HEK293T (cell line): ENCODE data around the gene SCART1.

Experiments
- ARNT ChIP-seq: fragments of 450-650 bp; IDR thresholded peaks from 2 replicates; pipeline ENCODE4 v1.6.1; 2017; ENCODE audit warnings: mild to moderate bottlenecking
- BHLHE40 ChIP-seq: fragments of 450-650 bp; IDR thresholded peaks from 2 replicates; pipeline ENCODE4 v1.6.1; 2016; ENCODE audit warnings: mild to moderate bottlenecking, moderate library complexity, borderline replicate concordance
- CTBP1 ChIP-seq: fragments of 450-650 bp; IDR thresholded peaks from 2 replicates; pipeline ENCODE4 v1.6.1; 2016; ENCODE audit warnings: borderline replicate concordance
- ELF4 ChIP-seq: fragments of 450-650 bp; IDR thresholded peaks from 2 replicates; pipeline ENCODE4 v1.6.1; 2017; ENCODE audit warnings: antibody characterized with exemption
- FOXA1 ChIP-seq: fragments of 450-650 bp; IDR thresholded peaks from 2 replicates; pipeline ENCODE4 v1.6.1; 2016; ENCODE audit warnings: mild to moderate bottlenecking
- FOXK2 ChIP-seq: fragments of 450-650 bp; IDR thresholded peaks from 2 replicates; pipeline ENCODE4 v1.6.1; 2016; ENCODE audit warnings: mild to moderate bottlenecking
- FOXM1 ChIP-seq: fragments of 450-650 bp; IDR thresholded peaks from 2 replicates; pipeline ENCODE4 v1.6.1; 2017; ENCODE audit warnings: mild to moderate bottlenecking, borderline replicate concordance
- L3MBTL2 ChIP-seq: fragments of 450-650 bp; conservative IDR thresholded peaks from 2 replicates; pipeline ENCODE4 v1.6.1; 2016; ENCODE audit warnings: mild to moderate bottlenecking
- LEF1 ChIP-seq: fragments of 450-650 bp; IDR thresholded peaks from 2 replicates; pipeline ENCODE4 v1.6.1; 2017; ENCODE audit warnings: mild to moderate bottlenecking, borderline replicate concordance
- NFRKB ChIP-seq: fragments of 450-650 bp; IDR thresholded peaks from 2 replicates; pipeline ENCODE4 v1.6.1; 2016; ENCODE audit warnings: mild to moderate bottlenecking, moderate library complexity
- SP1 ChIP-seq: fragments of 450-650 bp; IDR thresholded peaks from 2 replicates; pipeline ENCODE4 v1.6.1; 2017
- SUZ12 ChIP-seq: fragments of 450-650 bp; IDR thresholded peaks from 2 replicates; pipeline ENCODE4 v1.6.1; 2016; ENCODE audit warnings: mild to moderate bottlenecking
- TARDBP ChIP-seq: fragments of 450-650 bp; IDR thresholded peaks from 2 replicates; pipeline ENCODE4 v1.6.1; 2016
- ZNF384 ChIP-seq: fragments of 450-650 bp; IDR thresholded peaks from 2 replicates; pipeline ENCODE4 v1.6.1; 2016

DNA sequence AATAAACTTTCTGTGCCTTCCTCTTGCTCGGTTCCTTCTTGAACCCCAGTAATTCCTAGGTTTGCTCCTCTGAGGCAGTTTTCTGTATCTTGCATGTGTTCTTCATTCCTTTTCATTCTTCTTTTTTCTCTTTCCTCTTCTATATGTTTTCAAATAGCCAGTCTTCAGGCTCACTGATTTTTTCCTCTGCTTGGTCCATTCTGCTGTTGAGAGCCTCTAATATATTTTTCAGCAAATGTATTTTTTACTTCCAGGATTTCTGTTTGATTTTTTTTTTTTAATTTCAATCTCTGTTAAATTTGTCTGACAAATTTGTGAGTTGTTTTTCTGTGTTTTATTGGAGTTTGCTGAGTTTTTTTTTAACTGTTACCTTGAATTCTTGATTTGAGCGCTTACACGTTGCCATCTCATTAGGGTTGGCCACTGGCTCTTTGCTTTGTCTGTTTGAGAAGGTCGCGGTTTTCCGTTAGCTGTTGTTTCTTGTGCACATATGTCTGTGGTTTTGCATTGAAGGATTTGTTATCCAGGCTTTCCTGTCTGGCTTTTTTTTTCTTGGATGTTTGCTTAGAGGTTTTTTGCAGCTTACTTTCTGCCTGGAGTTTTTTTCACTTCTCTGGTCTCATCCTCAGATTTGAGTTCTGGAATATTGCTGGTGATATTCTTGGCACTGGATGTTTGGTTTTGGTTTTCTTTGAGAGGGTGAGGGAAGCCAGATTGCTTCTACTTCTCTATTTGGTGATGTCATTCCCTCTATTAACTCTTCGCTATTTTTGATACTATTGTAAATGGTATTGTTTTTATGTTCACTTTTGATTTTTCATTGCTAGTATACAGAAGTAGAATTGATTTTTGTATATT, 42.0 kb upstream of the SCART1 start:
- TF ChIP-seq FOXA1 (no peak), FOXM1 (no peak), FOXK2 (no peak), BHLHE40 (no peak), SP1 (no peak), TARDBP (no peak), SUZ12 (no peak), ELF4 (no peak), LEF1 (no peak), NFRKB (no peak), L3MBTL2 (no peak), CTBP1 (no peak), ZNF384 (no peak), ARNT (no peak)
